DMS153 (cell line): ENCODE results near the gene KASH5.
"Not testable (repeated sequence)": the region's sequence is repeated elsewhere in the genome, so short reads cannot be mapped to it uniquely, and the experiment has no call there.

ENCODE experiments used
- DNase-seq: peaks from one replicate; lab custom pipeline; 2025; lab: John Stamatoyannopoulos, UW

Gene KASH5

DNA sequence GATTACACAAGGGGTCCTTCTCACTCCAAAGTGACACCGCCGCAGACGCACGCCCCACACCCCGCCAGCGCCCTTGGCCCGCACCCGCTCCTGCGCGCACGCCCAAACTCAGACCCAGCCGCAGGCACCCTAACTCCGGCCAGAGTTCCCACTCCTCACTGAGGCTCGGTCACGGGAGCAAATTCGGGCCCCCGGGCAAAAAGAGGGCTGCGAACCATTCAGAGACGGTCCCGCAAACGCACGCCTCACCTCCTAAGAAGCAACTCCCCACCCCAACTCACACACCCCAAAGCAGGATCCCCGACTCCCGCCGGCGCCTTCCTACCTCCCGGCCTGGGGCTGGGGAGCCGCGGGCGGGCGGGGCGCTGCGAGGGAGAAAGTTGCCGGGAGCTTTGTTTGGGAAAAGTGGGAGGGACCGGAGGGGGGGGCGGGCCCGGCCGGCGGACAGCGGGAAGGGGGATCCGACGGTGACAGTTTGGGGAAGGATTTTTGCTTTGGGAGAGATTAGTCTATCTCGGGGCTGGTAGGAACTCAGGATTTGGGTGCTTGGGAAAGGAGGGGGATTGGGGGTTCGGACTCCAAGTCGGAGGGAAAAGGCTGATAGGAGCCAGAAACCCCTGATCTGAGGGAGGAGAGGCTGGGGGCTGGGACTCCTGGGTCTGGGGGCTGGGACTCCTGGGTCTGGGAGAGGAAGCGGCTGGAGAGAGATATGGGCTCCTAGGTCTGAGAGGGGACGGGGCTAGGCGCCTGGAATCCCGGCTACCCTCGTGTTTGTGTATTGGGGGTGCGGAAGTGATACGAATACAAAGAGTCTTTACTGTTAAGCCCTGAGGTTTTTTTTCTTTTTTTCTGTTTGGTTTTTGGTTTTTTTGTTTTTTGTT lies 25.8 kb upstream of the KASH5 start, which contains the start of gene TEAD2:
TSS of gene TEAD2 (minus strand) at position 369 of the 881 bp plus-strand sequence. CDS start 2,341 bp downstream, outside the sequence.
- DNase-seq: no peak

DNA sequence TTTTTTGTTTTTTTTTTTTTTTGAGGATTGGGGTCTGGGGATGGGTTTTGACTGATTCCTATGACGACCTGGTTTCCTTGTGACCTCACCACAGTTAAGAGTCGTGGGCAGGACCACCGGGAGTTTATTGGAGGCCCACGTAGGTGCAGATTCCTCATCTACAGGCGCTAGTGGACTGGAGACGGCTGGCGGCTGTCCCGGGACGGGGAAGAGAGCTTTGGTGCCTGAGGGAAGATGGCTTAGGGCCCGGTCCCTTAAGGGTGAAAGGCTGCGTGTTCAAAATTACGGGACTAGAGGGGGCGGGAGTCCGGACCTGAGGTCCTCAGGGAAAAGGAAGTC lies 25.2 kb upstream of the KASH5 start:
- DNase-seq: no peak

- DNase-seq: peak; percentile 48
Observed at GRCh38 chr19:49363268-49364082, 24.6 kb upstream of the KASH5 start, which contains the start of gene DKKL1. Gene DKKL1, plus strand, starts transcription at chr19:49363877. Its CDS starts 122 bp downstream, at chr19:49363999.

GRCh38 chr19:49364083-49364737 lies 23.8 kb upstream of the KASH5 start:
- no peak for DNase-seq

GRCh38 chr19:49366110-49366509 lies 21.9 kb upstream of the KASH5 start:
- DNase-seq: no peak

DNA sequence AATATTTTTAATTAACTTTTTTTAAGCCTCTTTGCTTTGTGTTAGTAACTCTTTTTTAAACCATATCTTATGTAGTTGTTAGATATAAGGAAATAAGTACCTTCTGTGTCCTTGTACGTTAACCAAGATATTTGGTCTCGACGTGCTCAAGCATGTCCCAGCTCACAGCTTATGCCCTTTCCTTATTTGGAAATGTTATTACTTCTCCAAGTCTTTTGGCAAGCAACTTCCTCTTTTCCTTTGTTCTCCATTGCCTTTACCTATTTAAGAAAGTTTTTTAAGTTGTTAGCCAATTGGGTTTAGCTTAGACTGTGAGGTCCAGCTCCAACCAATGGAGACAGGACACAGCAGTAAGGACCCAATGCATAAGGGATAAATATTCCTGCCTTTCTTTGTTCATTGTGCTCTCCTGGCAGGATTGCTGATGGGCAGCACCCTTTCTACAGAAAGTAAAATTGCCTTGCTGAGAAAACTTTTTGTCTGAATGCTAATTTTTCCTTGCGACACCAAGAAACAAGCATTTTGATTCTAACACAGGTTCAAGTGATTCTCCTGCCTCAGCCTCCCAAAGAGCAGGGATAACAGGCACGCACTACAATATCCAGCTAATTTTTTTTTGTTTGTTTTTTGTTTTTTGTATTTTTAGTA lies 19.2 kb upstream of the KASH5 start:
- DNase-seq: no peak

DNA sequence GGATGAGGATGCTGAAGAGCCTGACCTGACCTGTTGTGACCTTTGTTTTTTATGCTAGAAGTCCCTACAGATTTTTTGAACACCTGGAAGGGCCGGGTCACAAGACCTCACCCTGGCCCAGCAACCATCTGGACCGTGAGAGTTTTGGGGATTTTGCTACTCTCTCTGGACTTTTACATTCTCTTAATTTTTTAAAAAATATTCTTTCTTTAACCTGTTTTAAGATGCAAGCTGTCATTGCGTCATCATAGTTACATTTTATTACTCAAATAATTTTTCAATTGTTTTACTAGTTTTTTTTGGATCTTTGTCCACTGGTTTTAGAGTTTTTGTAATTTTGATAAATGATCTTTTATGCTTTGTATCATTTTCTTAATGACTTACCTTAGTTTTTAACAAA lies 16.9 kb upstream of the KASH5 start:
- no peak for DNase-seq

DNA sequence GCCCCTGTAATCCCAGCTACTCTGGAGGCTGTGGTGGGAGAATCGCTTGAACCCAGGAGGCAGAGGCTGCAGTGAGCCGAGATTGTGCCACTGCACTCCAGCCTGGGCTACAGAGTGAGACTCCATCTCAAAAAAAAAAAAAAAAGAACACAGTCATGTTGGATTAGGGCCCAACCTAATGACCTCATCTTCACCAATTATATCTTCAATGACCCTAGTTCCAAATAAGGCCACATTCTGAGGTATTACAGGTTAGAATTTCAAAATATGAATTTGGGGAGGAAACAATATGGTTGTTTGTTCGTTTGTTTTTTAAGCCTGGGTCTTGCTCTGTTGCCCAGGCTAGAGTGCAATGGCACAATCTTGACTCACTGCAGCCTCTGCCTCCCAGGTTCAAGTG lies 14.9 kb upstream of the KASH5 start:
- not testable (repeated sequence) for DNase-seq

GRCh38 chr19:49374665-49375434 lies 13.2 kb upstream of the KASH5 start:
- no peak for DNase-seq

DNA sequence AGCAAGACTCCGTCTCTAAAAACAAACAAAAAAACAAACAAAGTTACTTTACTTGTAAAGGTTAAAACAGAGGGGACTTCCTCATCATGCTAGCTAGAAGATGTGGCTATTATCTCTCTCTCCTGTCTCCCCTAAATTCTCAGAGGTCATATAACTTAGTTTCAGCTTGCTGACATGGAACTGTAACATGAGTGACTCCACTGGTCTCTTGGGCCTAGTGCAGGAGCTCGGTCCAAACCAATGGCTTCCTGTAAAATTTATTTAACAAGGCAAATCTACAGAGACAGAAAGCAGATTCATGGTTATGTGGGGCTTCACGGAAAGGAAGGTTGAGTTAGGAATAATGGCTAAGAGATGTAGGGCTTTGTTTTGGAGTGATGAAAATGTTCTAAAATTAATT lies 9.5 kb upstream of the KASH5 start:
- DNase-seq: no peak

DNA sequence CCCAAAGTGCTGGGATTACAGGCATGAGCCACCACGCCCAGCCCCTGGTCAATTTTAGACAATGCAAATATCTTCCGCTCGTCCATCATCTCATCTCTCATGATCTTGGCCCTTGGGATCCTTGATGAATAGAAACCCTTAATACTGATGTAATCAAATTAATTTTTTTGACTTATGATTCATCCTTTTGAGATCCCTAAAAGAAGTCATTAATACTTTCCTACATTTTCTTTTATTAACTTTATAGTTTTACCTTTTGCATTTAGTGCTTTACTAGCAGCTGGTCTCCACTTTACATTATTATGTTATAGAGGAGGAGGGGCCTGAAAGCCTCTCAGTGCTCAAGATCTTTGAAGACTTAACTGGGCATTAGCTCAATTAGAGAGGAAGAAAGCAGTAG lies 7.7 kb upstream of the KASH5 start:
- no peak for DNase-seq

GRCh38 chr19:49382639-49383038 lies 5.4 kb upstream of the KASH5 start:
- DNase-seq: no peak

GRCh38 chr19:49383599-49383998 lies 4.5 kb upstream of the KASH5 start:
- DNase-seq: no peak

DNA sequence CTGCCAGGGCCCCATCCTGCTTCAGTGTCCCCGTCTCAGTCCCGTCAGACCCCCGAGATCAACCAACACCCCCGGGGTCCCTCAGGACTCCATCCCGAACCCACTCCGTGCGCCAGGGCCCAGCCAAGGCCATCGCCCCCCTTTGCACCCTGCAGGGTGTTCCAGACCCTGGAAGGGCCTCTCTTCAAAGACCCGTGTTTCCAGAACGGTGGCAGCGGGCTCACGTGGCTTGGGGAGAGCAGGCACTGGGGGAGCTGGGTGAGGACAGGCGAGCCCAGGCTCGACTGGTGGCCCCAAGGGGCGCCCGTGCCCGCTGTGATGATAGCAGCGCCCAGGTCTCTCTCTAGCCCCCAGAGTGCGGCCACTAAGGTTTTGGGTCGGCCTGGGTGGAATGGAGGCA lies 1.4 kb downstream of the KASH5 start:
- no peak for DNase-seq

DNA sequence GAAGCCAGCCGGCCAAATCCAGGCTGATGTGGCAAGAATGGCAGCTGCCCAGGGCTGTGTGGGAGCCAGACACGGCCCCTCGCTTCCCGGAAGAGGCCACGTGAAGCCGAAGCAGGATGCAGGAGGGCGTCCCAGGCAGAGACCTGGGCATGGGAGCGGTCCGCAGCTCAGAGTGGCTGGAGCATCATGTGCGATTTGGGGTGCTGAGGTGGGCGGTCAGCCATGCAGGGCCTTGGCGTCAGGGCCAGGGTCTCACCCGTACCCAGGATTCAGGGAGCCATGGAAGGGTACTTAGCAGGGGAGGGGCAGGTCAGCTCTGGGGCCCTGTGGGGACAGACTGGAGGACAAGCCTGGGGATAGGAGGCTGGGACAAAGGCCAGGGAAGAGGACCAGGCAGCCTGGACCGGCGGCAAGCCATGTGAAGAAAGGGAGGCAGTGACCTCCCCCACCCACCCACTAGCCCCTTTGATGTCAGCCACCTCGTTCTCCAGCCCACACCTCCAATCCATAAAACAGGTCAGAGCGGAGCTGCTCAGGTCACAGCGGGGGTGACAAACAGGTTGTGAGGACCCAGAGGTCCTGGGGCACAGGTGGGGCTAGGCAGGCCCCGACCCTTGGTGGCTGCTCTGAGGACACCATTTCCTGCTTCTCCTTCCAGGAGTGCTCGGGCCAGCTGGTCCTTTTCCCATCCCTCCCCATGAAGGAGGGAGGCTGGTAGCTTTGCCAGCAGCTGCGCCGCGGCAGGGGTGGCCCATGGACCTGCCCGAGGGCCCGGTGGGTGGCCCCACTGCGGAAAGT lies 2.3 kb downstream of the KASH5 start:
- DNase-seq: no peak

GRCh38 chr19:49390929-49391359 lies 2.9 kb downstream of the KASH5 start:
- DNase-seq: no peak

GRCh38 chr19:49391581-49392399 lies 3.7 kb downstream of the KASH5 start:
- peak; percentile 66 for DNase-seq

GRCh38 chr19:49393881-49394280 lies 5.8 kb downstream of the KASH5 start:
- no peak for DNase-seq
